Right lobe of liver (tissue), 4 donors: Measurements from ENCODE around the gene FABP7.

Source experiments
- POLR2A ChIP-seq: fragments of 450-650 bp; IDR thresholded peaks from one replicate; pipeline ENCODE4 v1.6.1; 2017; ENCODE audit warnings: antibody characterized with exemption, mild to moderate bottlenecking
- TF ChIP-seq, protein P1 (sequence below), 4 donors: fragments of 200-600 bp in 3 of 4; fragments of 450-650 bp in 1 of 4; IDR thresholded peaks; one replicate each; pipeline versions ENCODE4 v1.5.1 to v1.8.0; 2016 to 2022; ENCODE audit warnings: antibody characterized with exemption in 4 of 4, mild to moderate bottlenecking in 2 of 4
- donor health status: DM: no; HTN: no; CAD: no.
- donor health status: DM: no; HTN: no; CAD: no.
- donor health status: DM: no; HTN: yes; CAD: no.

DNA sequence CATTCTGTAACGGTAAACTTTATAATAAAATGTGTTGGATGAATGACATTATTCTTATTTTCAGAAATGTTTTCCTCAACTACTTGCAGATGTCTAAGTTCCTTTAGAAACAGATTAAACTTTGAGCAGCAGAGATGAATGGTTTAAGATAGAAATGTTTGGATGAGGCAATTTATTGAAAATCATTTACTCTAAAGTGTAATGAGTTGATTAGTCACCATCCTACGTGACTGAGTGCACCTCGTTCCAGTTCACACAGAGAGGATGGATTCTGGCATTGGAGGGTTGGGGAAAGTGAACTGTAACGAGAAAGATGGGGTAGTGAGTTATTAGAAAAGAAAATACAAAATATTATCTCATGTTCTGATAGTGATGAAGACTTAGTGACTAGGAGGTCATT lies 38.2 kb downstream of the FABP7 start:
- TF ChIP-seq, protein P1, sequence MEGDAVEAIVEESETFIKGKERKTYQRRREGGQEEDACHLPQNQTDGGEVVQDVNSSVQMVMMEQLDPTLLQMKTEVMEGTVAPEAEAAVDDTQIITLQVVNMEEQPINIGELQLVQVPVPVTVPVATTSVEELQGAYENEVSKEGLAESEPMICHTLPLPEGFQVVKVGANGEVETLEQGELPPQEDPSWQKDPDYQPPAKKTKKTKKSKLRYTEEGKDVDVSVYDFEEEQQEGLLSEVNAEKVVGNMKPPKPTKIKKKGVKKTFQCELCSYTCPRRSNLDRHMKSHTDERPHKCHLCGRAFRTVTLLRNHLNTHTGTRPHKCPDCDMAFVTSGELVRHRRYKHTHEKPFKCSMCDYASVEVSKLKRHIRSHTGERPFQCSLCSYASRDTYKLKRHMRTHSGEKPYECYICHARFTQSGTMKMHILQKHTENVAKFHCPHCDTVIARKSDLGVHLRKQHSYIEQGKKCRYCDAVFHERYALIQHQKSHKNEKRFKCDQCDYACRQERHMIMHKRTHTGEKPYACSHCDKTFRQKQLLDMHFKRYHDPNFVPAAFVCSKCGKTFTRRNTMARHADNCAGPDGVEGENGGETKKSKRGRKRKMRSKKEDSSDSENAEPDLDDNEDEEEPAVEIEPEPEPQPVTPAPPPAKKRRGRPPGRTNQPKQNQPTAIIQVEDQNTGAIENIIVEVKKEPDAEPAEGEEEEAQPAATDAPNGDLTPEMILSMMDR (IDR thresholded peaks at IDR 0.05), result no peak
- TF ChIP-seq POLR2A, result no peak
